GM12878 (cell line): ENCODE data around the gene TUT1. TPM values are rescaled to one million over a fixed set of nuclear protein-coding genes. Genes with fewer than 3 reads are reported as not detected.
A peak's percentile ranks its signal among the peaks of the same experiment; 100 is the strongest.

Experiments used
- ATAC-seq: fragments of 200-7000 bp; cut with Tn5 transposase; 3 replicates; pipeline ENCODE4 v1.9.1; 2020; ENCODE audit warnings: mild to moderate bottlenecking, moderate library complexity
- BruUV-seq: library from RNA; stranded (reverse); fragments of 400-500 nt; replicated peaks from 2 replicates; lab custom pipeline; 2021; lab: Mats Ljungman, UMichigan
- CTCF ChIA-PET: fragments of 300-600 bp; sonication (Branson Sonifier 250); formaldehyde crosslinking; extraction: SDS; loops from one replicate; lab custom pipeline; 2021; ENCODE audit warnings: inconsistent platforms; lab: Yijun Ruan, JAX
- POLR2A ChIA-PET: fragments of 350-600 bp; formaldehyde crosslinking; extraction: SDS; loops from one replicate; lab custom pipeline; 2021; ENCODE audit warnings: inconsistent platforms; lab: Charles Lee
- RAD21 ChIA-PET: fragments of 300-600 bp; sonication (Branson Sonifier 250); formaldehyde crosslinking; loops from one replicate; lab custom pipeline; 2023; ENCODE audit warnings: antibody characterized with exemption; ENCODE audit not compliant: unreplicated experiment; lab: Charles Lee
- SMC1A ChIA-PET: fragments of 300-600 bp; sonication (Branson Sonifier 250); formaldehyde crosslinking; loops from one replicate; lab custom pipeline; 2023; ENCODE audit not compliant: unreplicated experiment, uncharacterized antibody; lab: Charles Lee
- DNase-seq: peaks from one replicate; pipeline ENCODE4 v3.0.0-alpha.2; 2011; ENCODE audit warnings: low read depth, low spot score
- FAIRE-seq: peaks from 3 replicates; lab custom pipeline; 2011; peaks lifted over from hg19 to GRCh38; lab: Jason Lieb, UNC
- H2AFZ ChIP-seq: 2 replicates; pipeline ENCODE4 v1.6.0; 2011; ENCODE audit warnings: low read depth, low read length, control low read depth; ENCODE audit not compliant: control insufficient read depth
- H3K27ac ChIP-seq: 2 replicates; pipeline ENCODE4 v1.5.1; 2011; ENCODE audit warnings: control low read depth; ENCODE audit not compliant: control insufficient read depth, insufficient read depth
- H3K27me3 ChIP-seq, 2 experiments: replicated peaks in 1 of 2; 2 replicates each; pipeline versions ENCODE4 v1.6.0 to v1.6.1; 2011; ENCODE audit warnings: low read length in 1 of 2; ENCODE audit not compliant: control insufficient read depth in 2 of 2, insufficient read depth in 2 of 2
- H3K36me3 ChIP-seq, 2 experiments: 2 replicates each; pipeline ENCODE4 v1.5.1; 2011; ENCODE audit warnings: low read length in 1 of 2; ENCODE audit not compliant: control insufficient read depth in 2 of 2, insufficient read depth in 2 of 2
- H3K4me1 ChIP-seq: 2 replicates; pipeline ENCODE4 v1.6.1; 2011; ENCODE audit warnings: mild to moderate bottlenecking, low read length, moderate library complexity, mixed read lengths; ENCODE audit not compliant: control insufficient read depth, insufficient read depth
- H3K4me2 ChIP-seq: 2 replicates; pipeline ENCODE4 v1.6.0; 2011; ENCODE audit warnings: control low read depth; ENCODE audit not compliant: control insufficient read depth, insufficient read depth
- H3K4me3 ChIP-seq: fragments of 200-600 bp; sonication (generic); 2 replicates; pipeline ENCODE4 v1.5.1; 2016
- H3K79me2 ChIP-seq: 2 replicates; pipeline ENCODE4 v1.6.0; 2011; ENCODE audit warnings: low read length; ENCODE audit not compliant: control insufficient read depth, insufficient read depth
- H3K9ac ChIP-seq: 2 replicates; pipeline ENCODE4 v1.8.0; 2011; ENCODE audit warnings: low read length, control low read depth, mixed read lengths; ENCODE audit not compliant: control insufficient read depth, insufficient read depth
- H3K9me3 ChIP-seq: replicated peaks from 3 replicates; pipeline ENCODE4 v1.5.1; 2011; ENCODE audit warnings: mild to moderate bottlenecking, low read length; ENCODE audit not compliant: control insufficient read depth, insufficient read depth
- H4K20me1 ChIP-seq: 2 replicates; pipeline ENCODE4 v1.6.0; 2011; ENCODE audit not compliant: control insufficient read depth, insufficient read depth
- CEBPZ ChIP-seq: fragments of 150-350 bp; IDR thresholded peaks from 2 replicates; pipeline ENCODE4 v1.6.1; 2016; ENCODE audit warnings: low read depth, low read length
- CHD1 ChIP-seq: IDR thresholded peaks from 2 replicates; pipeline ENCODE4 v1.6.1; 2012; ENCODE audit warnings: low read depth, low read length, improper control_type of control experiment
- MTA3 ChIP-seq: IDR thresholded peaks from 2 replicates; pipeline ENCODE4 v1.6.1; 2012; ENCODE audit warnings: low read length, inconsistent platforms, borderline replicate concordance
- RELA ChIP-seq: fragments of 450-650 bp; IDR thresholded peaks from 2 replicates; pipeline ENCODE4 v1.8.0; 2014; ENCODE audit warnings: borderline replicate concordance; ENCODE audit not compliant: partially characterized antibody
- STAT1 ChIP-seq: fragments of 450-650 bp; conservative IDR thresholded peaks from 2 replicates; pipeline ENCODE4 v1.6.1; 2014; ENCODE audit warnings: antibody characterized with exemption, mild to moderate bottlenecking
- TCF3 ChIP-seq: IDR thresholded peaks from 2 replicates; pipeline ENCODE4 v1.6.1; 2012; ENCODE audit warnings: low read depth, mild to moderate bottlenecking, low read length, borderline replicate concordance; ENCODE audit not compliant: insufficient read depth
- USF2 ChIP-seq: IDR thresholded peaks from 2 replicates; pipeline ENCODE4 v1.6.1; 2011; ENCODE audit warnings: low read depth, low read length, improper control_type of control experiment, borderline replicate concordance
- WGBS: methylation state at CpG from one replicate; pipeline ENCODE4 v1.1.6; 2016; ENCODE audit warnings: low lambda C conversion rate; ENCODE audit not compliant: insufficient replicate concordance, insufficient coverage; ENCODE audit errors: missing lambda C conversion rate; 5-methylcytosine and 5-hydroxymethylcytosine counted together
- in situ Hi-C: fragments of 300-500 bp; cut with MboI; formaldehyde crosslinking; loops from 9 replicates; pipeline ENCODE4 v1.14.3; 2018; ENCODE audit warnings: mixed read lengths
- intact Hi-C: fragments of 100-400 bp; cut with micrococcal nuclease; formaldehyde crosslinking; loops from one replicate; pipeline ENCODE4 v1.14.2; 2022; ENCODE audit not compliant: unreplicated experiment
- polyA plus RNA-seq, 11 experiments: library from polyadenylated mRNA; depleted of rRNA in 4 of 11; unstranded in 6 of 11; stranded (reverse) in 5 of 11; fragments of >200 nt; fragmentation: Nextera tagmentation in 4 of 11; fragmentation: Illumina TruSeq in 1 of 11; extraction: Ambion mirVana in 4 of 11; extraction: Trizol in 1 of 11; gene quantifications; 1 replicate in 1 of 11; 2 replicates in 10 of 11; pipeline versions ENCODE4 v1.2.1 to v1.2.3, GENCODE V29; 2011 to 2016; ENCODE audit warnings: inconsistent platforms in 2 of 11, missing spikeins in 2 of 11, low read depth in 1 of 11
- total RNA-seq, 4 experiments: library from RNA; depleted of rRNA in 3 of 4; stranded (reverse); fragments of >200 nt in 3 of 4; fragmentation: Illumina TruSeq in 1 of 4; extraction: Trizol in 1 of 4; gene quantifications; 2 replicates each; pipeline versions ENCODE4 v1.2.1 to v1.2.3, GENCODE V29; 2013 to 2021
- TF ChIP-seq, protein P1 (sequence below): fragments of 450-650 bp; IDR thresholded peaks from 2 replicates; pipeline ENCODE4 v1.6.1; 2017; ENCODE audit warnings: mild to moderate bottlenecking, moderate library complexity
- TF ChIP-seq, protein P2 (sequence below): IDR thresholded peaks from 2 replicates; pipeline ENCODE4 v1.6.1; 2012; ENCODE audit warnings: low read depth, low read length, improper control_type of control experiment
- TF ChIP-seq, protein P3 (sequence below): IDR thresholded peaks from 2 replicates; pipeline ENCODE4 v1.6.1; 2012; ENCODE audit warnings: low read length, inconsistent platforms

Gene TUT1
- total and polyA plus RNA-seq, 10 of the 15 experiments (the other 5 are each of a cell fraction or from before 2014, with no cell fraction given), result 1.1 to 29.9 (median 16.2) TPM

DNA sequence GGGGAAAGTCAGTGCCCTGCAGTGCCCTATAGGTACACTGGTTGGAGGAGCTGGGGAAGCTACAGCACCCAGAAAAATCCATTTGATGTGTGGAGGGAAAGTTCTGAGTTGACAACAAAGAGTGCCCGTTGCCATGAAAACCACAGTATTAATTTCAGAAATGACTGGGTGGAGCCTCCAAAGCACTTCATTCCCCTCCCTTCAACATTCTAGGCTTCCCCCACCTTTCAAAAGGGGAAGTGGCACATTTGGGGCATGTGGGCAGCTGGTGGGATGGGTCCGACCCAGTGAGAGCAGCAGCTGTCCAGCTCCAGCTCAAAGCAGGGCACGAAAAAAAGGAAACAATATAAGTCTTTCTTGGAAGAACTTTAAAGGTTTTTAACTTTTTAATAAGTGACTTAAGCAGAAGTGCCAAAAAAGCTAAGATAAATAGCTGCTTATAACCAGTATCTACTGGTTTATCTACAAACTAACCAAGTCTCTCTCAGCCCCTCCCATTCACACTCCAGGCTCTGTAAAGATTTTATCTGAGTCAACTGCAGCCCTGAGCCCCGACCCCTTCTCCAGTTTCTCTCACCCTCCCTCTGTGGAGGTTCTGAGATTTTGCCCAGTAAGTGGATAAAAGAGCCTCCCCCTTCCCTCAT is 35.7 kb downstream of the TUT1 start:
- ChIA-PET CTCF (interaction anchor here (0.7 to 7.5 kb wide), 9 partner anchors 10 to 286 kb away, joined by 3 to 246 read pairs (median 4); partner anchors contain the start of gene TUT1), POLR2A (interaction anchor here (0.7 to 11.4 kb wide), 9 partner anchors 11 to 293 kb away, joined by 3 to 188 read pairs (median 3); partner anchors contain the start of genes AHNAK, B3GAT3, C11orf98 and CSKMT), RAD21 (interaction anchor here (0.9 to 13.9 kb wide), 9 partner anchors 10 to 286 kb away, joined by 3 to 313 read pairs (median 4); partner anchors contain the start of genes AHNAK, C11orf98, CSKMT and EEF1G), SMC1A (interaction anchor here (1.0 to 11.4 kb wide), 6 partner anchors 12 to 127 kb away, joined by 3 to 212 read pairs (median 6); partner anchors contain the start of genes C11orf98 and CSKMT)
- in situ Hi-C loops, result loop anchor here (10.0 kb wide), 1 partner anchor 131 kb away; no protein-coding TSS in a partner anchor
- H3K27ac ChIP-seq, result peak overlapping the region; percentile 99
- peak overlapping the region; percentile 82 for H3K9ac ChIP-seq
- DNase-seq (peak; percentile 92), FAIRE-seq (peak; percentile 94), ATAC-seq (peak; percentile 72)
- no peak overlapping the region for H2AFZ ChIP-seq
- H3K27me3 ChIP-seq, result no peaks in the 10 kb centered on the region
- intact Hi-C loops, result loop anchor here (2.0 kb wide), 1 partner anchor 15 kb away; no protein-coding TSS in a partner anchor
- H3K4me3 ChIP-seq, result peak overlapping the region; percentile 42
- H3K4me1 ChIP-seq, result peaks cover 91% of the 10 kb centered on the region
- no peaks in the 10 kb centered on the region for H4K20me1 ChIP-seq
- WGBS, result 0% methylated on average over 4 of the region's 4 CpGs
- H3K4me2 ChIP-seq, result peak overlapping the region; percentile 86
- TSS peak; percentile 78 for BruUV-seq
- no peaks in the 10 kb centered on the region; the same call in 1 of the 2 replicates for H3K79me2 ChIP-seq
- H3K36me3 ChIP-seq, result peaks cover 8 to 12% of the 10 kb centered on the region in 2 experiments; a peak in 3 of 4 replicates
- no peaks in the 10 kb centered on the region for H3K9me3 ChIP-seq
- TF ChIP-seq USF2 (no peak; the same call in 1 of the 2 replicates), MTA3 (peak; percentile 97), TCF3 (peak; percentile 93), STAT1 (no peak), CEBPZ (no peak), RELA (no peak), CHD1 (no peak)
- TF ChIP-seq, protein P1, sequence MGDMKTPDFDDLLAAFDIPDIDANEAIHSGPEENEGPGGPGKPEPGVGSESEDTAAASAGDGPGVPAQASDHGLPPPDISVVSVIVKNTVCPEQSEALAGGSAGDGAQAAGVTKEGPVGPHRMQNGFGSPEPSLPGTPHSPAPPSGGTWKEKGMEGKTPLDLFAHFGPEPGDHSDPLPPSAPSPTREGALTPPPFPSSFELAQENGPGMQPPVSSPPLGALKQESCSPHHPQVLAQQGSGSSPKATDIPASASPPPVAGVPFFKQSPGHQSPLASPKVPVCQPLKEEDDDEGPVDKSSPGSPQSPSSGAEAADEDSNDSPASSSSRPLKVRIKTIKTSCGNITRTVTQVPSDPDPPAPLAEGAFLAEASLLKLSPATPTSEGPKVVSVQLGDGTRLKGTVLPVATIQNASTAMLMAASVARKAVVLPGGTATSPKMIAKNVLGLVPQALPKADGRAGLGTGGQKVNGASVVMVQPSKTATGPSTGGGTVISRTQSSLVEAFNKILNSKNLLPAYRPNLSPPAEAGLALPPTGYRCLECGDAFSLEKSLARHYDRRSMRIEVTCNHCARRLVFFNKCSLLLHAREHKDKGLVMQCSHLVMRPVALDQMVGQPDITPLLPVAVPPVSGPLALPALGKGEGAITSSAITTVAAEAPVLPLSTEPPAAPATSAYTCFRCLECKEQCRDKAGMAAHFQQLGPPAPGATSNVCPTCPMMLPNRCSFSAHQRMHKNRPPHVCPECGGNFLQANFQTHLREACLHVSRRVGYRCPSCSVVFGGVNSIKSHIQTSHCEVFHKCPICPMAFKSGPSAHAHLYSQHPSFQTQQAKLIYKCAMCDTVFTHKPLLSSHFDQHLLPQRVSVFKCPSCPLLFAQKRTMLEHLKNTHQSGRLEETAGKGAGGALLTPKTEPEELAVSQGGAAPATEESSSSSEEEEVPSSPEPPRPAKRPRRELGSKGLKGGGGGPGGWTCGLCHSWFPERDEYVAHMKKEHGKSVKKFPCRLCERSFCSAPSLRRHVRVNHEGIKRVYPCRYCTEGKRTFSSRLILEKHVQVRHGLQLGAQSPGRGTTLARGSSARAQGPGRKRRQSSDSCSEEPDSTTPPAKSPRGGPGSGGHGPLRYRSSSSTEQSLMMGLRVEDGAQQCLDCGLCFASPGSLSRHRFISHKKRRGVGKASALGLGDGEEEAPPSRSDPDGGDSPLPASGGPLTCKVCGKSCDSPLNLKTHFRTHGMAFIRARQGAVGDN, result peak; percentile 66
- TF ChIP-seq, protein P2, sequence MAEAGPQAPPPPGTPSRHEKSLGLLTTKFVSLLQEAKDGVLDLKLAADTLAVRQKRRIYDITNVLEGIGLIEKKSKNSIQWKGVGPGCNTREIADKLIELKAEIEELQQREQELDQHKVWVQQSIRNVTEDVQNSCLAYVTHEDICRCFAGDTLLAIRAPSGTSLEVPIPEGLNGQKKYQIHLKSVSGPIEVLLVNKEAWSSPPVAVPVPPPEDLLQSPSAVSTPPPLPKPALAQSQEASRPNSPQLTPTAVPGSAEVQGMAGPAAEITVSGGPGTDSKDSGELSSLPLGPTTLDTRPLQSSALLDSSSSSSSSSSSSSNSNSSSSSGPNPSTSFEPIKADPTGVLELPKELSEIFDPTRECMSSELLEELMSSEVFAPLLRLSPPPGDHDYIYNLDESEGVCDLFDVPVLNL, result no peak
- TF ChIP-seq, protein P3, sequence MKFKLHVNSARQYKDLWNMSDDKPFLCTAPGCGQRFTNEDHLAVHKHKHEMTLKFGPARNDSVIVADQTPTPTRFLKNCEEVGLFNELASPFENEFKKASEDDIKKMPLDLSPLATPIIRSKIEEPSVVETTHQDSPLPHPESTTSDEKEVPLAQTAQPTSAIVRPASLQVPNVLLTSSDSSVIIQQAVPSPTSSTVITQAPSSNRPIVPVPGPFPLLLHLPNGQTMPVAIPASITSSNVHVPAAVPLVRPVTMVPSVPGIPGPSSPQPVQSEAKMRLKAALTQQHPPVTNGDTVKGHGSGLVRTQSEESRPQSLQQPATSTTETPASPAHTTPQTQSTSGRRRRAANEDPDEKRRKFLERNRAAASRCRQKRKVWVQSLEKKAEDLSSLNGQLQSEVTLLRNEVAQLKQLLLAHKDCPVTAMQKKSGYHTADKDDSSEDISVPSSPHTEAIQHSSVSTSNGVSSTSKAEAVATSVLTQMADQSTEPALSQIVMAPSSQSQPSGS, result peak; percentile 64; the same call in 1 of the 2 replicates
